Neural progenitor cell (in vitro differentiated cells): Measurements from ENCODE around the gene ATF6. TPM values are rescaled to one million over a fixed set of nuclear protein-coding genes. Genes with fewer than 3 reads are reported as not detected.

Experiments
- DNase-seq: peaks from one replicate; pipeline ENCODE4 v3.0.0-alpha.2; 2016; ENCODE audit warnings: low spot score
- H2AFZ ChIP-seq: fragments of 200-600 bp; sonication (generic); replicated peaks from 2 replicates; pipeline ENCODE4 v1.6.1; 2016; ENCODE audit warnings: antibody characterized with exemption
- H3F3A ChIP-seq: fragments of 200-600 bp; sonication (generic); 2 replicates; pipeline ENCODE4 v1.6.1; 2016; ENCODE audit warnings: antibody characterized with exemption, low read depth
- H3K27ac ChIP-seq: fragments of 200-600 bp; sonication (generic); 2 replicates; pipeline ENCODE4 v1.5.1; 2016; ENCODE audit warnings: mild to moderate bottlenecking
- H3K27me3 ChIP-seq: fragments of 200-600 bp; sonication (generic); 2 replicates; pipeline ENCODE4 v1.6.1; 2016; ENCODE audit warnings: mild to moderate bottlenecking, moderate library complexity
- H3K36me3 ChIP-seq: fragments of 200-600 bp; sonication (generic); 2 replicates; pipeline ENCODE4 v1.5.1; 2016
- H3K4me1 ChIP-seq: fragments of 200-600 bp; sonication (generic); 2 replicates; pipeline ENCODE4 v1.6.1; 2016; ENCODE audit warnings: mixed run types
- H3K4me2 ChIP-seq: fragments of 200-600 bp; sonication (generic); 2 replicates; pipeline ENCODE4 v1.6.1; 2016
- H3K4me3 ChIP-seq: fragments of 200-600 bp; sonication (generic); 2 replicates; pipeline ENCODE4 v1.5.1; 2016
- H3K79me2 ChIP-seq: fragments of 200-600 bp; sonication (generic); 2 replicates; pipeline ENCODE4 v1.6.1; 2016; ENCODE audit warnings: low read depth
- H3K9ac ChIP-seq: fragments of 200-600 bp; sonication (generic); 2 replicates; pipeline ENCODE4 v1.6.1; 2016
- H3K9me3 ChIP-seq: fragments of 200-600 bp; sonication (generic); 2 replicates; pipeline ENCODE4 v1.5.1; 2016; ENCODE audit warnings: low read depth
- H4K20me1 ChIP-seq: fragments of 200-600 bp; sonication (generic); 2 replicates; pipeline ENCODE4 v1.6.1; 2016; ENCODE audit warnings: low read depth
- H3K27ac Mint-ChIP-seq: 3 replicates; pipeline ENCODE4 v1.8.0; 2021; ENCODE audit warnings: mixed read lengths
- H3K27me3 Mint-ChIP-seq: 2 replicates; pipeline ENCODE4 v1.8.0; 2022; ENCODE audit warnings: low read depth, mild to moderate bottlenecking, inconsistent platforms, moderate library complexity, mixed read lengths; ENCODE audit not compliant: insufficient read depth
- H3K36me3 Mint-ChIP-seq: 3 replicates; pipeline ENCODE4 v1.8.0; 2021; ENCODE audit warnings: mixed read lengths
- H3K4me1 Mint-ChIP-seq: 3 replicates; pipeline ENCODE4 v1.8.0; 2021; ENCODE audit warnings: mixed read lengths
- H3K4me3 Mint-ChIP-seq: 3 replicates; pipeline ENCODE4 v1.8.0; 2021; ENCODE audit warnings: mild to moderate bottlenecking, moderate library complexity, mixed read lengths
- H3K9me3 Mint-ChIP-seq: 3 replicates; pipeline ENCODE4 v1.8.0; 2020; ENCODE audit warnings: mixed read lengths
- CTCF ChIP-seq: fragments of 200-600 bp; sonication (generic); IDR thresholded peaks from 2 replicates; pipeline ENCODE4 v1.5.1; 2017; ENCODE audit warnings: antibody characterized with exemption, mild to moderate bottlenecking
- EZH2 ChIP-seq: fragments of 200-600 bp; sonication (generic); IDR thresholded peaks from 2 replicates; pipeline ENCODE4 v1.6.1; 2017; ENCODE audit warnings: antibody characterized with exemption, mild to moderate bottlenecking, moderate library complexity
- EZH2phosphoT487 ChIP-seq: fragments of 200-600 bp; sonication (generic); IDR thresholded peaks from 2 replicates; pipeline ENCODE4 v1.6.1; 2017; ENCODE audit warnings: antibody characterized with exemption
- small RNA-seq: library from RNA; depleted of rRNA; stranded (forward); fragments of <200 nt; gene quantifications from one replicate; pipeline ENCODE3, GENCODE V24; 2015
- total RNA-seq: library from RNA; depleted of rRNA; stranded (reverse); fragments of >200 nt; gene quantifications from 2 replicates; pipeline ENCODE4 v1.2.3, GENCODE V29; 2015; ENCODE audit warnings: low replicate concordance

ATF6 gene
- total RNA-seq, 1 donor from 2014 or later = 31.7 TPM

- Mint-ChIP-seq H3K4me3 (no peak overlapping the region), H3K27ac (no peak overlapping the region), H3K27me3 (peaks cover 3% of the 10 kb centered on the region), H3K36me3 (peaks cover 8% of the 10 kb centered on the region), H3K9me3 (peaks cover 5% of the 10 kb centered on the region), H3K4me1 (peaks cover 2% of the 10 kb centered on the region)
- Histone ChIP-seq H3K9ac (no peak overlapping the region), H3F3A (no peaks in the 10 kb centered on the region), H3K4me2 (no peak overlapping the region), H3K4me1 (no peaks in the 10 kb centered on the region), H3K4me3 (no peak overlapping the region), H3K79me2 (no peaks in the 10 kb centered on the region), H3K27me3 (no peaks in the 10 kb centered on the region), H3K9me3 (no peaks in the 10 kb centered on the region), H4K20me1 (no peaks in the 10 kb centered on the region), H3K27ac (no peak overlapping the region), H3K36me3 (no peaks in the 10 kb centered on the region), H2AFZ (no peak overlapping the region)
- DNase-seq = no peak
- TF ChIP-seq EZH2 (no peak), CTCF (no peak), EZH2phosphoT487 (no peak)
Measured at GRCh38 chr1:162011337-162012012, 245.4 kb downstream of the ATF6 start.

- Mint-ChIP-seq H3K27me3 (peaks cover 7% of the 10 kb centered on the region), H3K4me3 (no peak overlapping the region), H3K36me3 (peaks cover 8% of the 10 kb centered on the region), H3K9me3 (peaks cover 5% of the 10 kb centered on the region), H3K4me1 (peaks cover 2% of the 10 kb centered on the region), H3K27ac (no peak overlapping the region)
- DNase-seq = no peak
- H3K4me3 ChIP-seq = no peak overlapping the region
- no peak overlapping the region for H3K9ac ChIP-seq
- no peaks in the 10 kb centered on the region for H3K79me2 ChIP-seq
- H3F3A ChIP-seq = no peaks in the 10 kb centered on the region
- no peaks in the 10 kb centered on the region for H4K20me1 ChIP-seq
- no peak overlapping the region for H3K27ac ChIP-seq
- H3K27me3 ChIP-seq = no peaks in the 10 kb centered on the region
- TF ChIP-seq CTCF = no peak
- no peak for TF ChIP-seq EZH2
- TF ChIP-seq EZH2phosphoT487 = no peak
- no peak overlapping the region for H2AFZ ChIP-seq
- no peaks in the 10 kb centered on the region for H3K36me3 ChIP-seq
- H3K4me2 ChIP-seq = no peak overlapping the region
- H3K9me3 ChIP-seq = no peaks in the 10 kb centered on the region
- H3K4me1 ChIP-seq = no peaks in the 10 kb centered on the region
Measured at GRCh38 chr1:162013289-162013688, 247.2 kb downstream of the ATF6 start.

Small RNAs within 50 kb of the gene (small RNA-seq; reads per million reads assigned to genes)
- not detected for gene RN7SL466P

Other genes with a start within 250 kb of the ATF6 start
- gene HSPA6, start 241.8 kb upstream of the ATF6 start, total RNA-seq = 0.09 TPM in 1 of 2 replicates, not detected in the other
- not detected in 2 replicates for gene FCGR3A, start 216.5 kb upstream of the ATF6 start, total RNA-seq
- gene FCGR3B, start 135.1 kb upstream of the ATF6 start, total RNA-seq = not detected in 2 replicates
- 0.15 TPM in 1 of 2 replicates, not detected in the other for gene FCGR2B, start 103.2 kb upstream of the ATF6 start, total RNA-seq
- not detected in 2 replicates for gene FCRLA, start 59.1 kb upstream of the ATF6 start, total RNA-seq
- gene FCRLB, start 44.8 kb upstream of the ATF6 start, total RNA-seq = 0.19 TPM in 1 of 2 replicates, not detected in the other
- gene DUSP12, start 16.5 kb upstream of the ATF6 start, total RNA-seq = 66.5 and 81.1 TPM in 2 replicates